Measurements from ENCODE around the gene OR2T3.
"Not testable (repeated sequence)": the region's sequence is repeated elsewhere in the genome, so short reads cannot be mapped to it uniquely, and the experiment has no call there.

OR2T3 gene

GRCh38 chr1:248473051-248473450 is at the start of gene OR2T3:
Gene OR2T3, plus strand, starts transcription at chr1:248473351. Its CDS starts 0 bp downstream, at chr1:248473351.
- DNase-seq = not testable (repeated sequence)

- DNase-seq = not testable (repeated sequence)
These were observed 45.5 kb upstream of the OR2T3 start for GRCh38 chr1:248427526-248428191.

- DNase-seq = not testable (repeated sequence)
These were observed 45.0 kb upstream of the OR2T3 start for GRCh38 chr1:248428192-248428533.

GRCh38 chr1:248431683-248432082 is 41.5 kb upstream of the OR2T3 start:
- DNase-seq = not testable (repeated sequence)

- DNase-seq = not testable (repeated sequence)
These were observed 41.0 kb upstream of the OR2T3 start for GRCh38 chr1:248432201-248432600.

DNA sequence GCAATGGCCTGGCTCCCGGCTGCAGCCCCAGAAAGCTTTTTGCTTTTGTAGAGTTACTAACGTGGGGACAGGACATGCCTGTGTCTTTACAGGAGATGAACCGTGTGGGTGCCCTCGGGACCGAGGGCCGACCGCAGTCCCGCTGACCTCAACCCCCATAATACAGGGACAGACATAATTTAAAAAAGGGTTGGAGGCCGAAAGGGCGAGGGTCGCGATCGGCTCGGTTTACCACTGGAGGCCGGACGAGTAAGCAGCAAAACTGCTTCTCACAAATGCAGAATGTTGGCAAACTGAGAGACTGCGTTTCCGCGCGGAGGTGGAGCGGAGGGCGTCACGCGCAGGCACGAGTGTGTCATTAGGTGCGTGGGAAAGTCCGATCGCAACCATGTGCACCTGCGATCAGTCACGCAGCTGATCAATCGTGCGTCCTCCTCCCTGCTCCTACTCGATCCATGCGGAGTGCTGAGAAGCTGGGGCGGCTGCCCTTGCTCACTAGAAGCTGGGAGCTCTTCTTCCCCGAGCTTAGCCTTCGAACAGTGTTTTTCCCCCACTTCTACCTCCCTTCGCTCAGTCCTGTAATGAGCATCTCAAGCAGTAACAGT is 39.2 kb upstream of the OR2T3 start:
- not testable (repeated sequence) for DNase-seq

GRCh38 chr1:248434913-248435312 is 38.2 kb upstream of the OR2T3 start:
- DNase-seq = not testable (repeated sequence)

- not testable (repeated sequence) for DNase-seq
These were observed 36.8 kb upstream of the OR2T3 start for GRCh38 chr1:248436303-248436702.

DNA sequence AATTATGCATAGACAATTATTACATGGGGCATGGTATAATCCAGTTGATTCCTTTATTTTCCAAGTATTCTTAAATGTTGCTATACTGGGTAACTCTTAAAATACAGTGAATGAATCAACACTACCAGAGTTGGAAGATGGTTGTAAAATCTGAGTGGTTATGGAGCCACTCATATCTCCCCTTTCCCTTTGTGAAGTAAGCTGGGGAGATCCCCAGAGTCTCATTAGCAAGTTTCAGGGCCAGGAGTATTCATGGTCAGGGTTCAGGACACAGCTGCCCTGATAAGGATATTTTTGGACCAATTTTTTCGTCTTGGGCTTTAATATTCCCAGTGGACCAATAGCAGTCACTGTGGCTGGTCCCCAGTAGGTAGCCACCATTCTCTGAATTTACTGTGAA is 34.5 kb upstream of the OR2T3 start:
- DNase-seq = not testable (repeated sequence)

- DNase-seq = not testable (repeated sequence)
These were observed 33.9 kb upstream of the OR2T3 start for GRCh38 chr1:248439283-248439682.

DNA sequence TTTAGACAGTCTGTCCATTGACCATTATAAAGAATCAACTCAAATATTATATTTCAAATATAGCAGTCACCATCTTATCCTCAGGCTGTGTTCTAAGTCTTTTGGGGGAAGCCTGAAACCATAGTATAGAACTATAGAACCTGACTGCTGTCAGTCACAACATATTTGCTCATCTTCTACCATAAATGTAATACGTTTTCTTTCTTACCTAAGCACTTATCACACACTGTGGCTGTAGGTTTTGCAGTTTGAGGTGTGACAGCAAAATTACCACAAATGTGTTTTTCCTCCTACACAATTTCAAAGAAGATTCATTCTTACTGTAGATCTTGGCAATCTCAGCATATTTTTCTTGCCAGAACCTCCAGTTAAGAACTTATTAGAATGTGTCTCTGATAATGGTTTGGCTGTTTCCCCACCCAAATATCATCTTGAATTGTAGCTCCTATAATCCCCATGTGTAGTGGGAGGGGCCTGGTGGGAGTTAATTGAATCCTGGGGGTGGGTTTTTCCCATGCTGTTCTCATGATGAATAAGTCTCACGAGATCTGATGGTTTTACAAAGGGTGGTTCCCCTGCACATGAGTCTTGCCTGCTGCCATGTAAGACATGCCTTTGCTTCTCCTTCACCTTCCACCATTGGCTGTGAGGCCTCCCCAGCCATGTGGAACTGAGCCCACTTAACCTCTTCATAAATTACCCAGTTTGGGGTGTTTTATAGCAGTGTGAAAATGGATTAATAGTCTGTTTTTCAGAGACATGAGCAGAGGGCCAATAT is 30.5 kb upstream of the OR2T3 start:
- DNase-seq = not testable (repeated sequence)

DNA sequence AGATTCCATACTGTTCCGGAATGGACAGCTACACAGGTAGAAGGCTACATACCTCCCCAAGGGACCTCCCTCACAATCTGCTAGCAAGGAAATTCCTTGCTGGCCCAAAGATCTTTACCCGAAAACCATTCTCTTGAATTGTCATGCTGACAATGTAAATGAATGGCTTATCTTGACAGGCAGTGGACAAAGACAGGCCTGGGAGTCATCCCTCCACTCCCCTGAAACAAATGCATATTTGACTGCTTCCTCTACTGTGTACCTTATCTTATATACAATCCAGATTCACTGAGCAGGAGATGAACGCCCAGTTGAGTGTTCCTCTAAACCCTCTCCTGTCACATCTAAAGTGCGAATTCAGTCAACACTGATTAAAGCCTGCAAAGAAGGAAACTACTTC is 28.5 kb upstream of the OR2T3 start:
- DNase-seq = not testable (repeated sequence)

- not testable (repeated sequence) for DNase-seq
These were observed 27.8 kb upstream of the OR2T3 start, which contains the start of gene OR2T2 for GRCh38 chr1:248445399-248445798. Gene OR2T2, plus strand, starts transcription at chr1:248445637. Its CDS starts 7,161 bp downstream, at chr1:248452798.

DNA sequence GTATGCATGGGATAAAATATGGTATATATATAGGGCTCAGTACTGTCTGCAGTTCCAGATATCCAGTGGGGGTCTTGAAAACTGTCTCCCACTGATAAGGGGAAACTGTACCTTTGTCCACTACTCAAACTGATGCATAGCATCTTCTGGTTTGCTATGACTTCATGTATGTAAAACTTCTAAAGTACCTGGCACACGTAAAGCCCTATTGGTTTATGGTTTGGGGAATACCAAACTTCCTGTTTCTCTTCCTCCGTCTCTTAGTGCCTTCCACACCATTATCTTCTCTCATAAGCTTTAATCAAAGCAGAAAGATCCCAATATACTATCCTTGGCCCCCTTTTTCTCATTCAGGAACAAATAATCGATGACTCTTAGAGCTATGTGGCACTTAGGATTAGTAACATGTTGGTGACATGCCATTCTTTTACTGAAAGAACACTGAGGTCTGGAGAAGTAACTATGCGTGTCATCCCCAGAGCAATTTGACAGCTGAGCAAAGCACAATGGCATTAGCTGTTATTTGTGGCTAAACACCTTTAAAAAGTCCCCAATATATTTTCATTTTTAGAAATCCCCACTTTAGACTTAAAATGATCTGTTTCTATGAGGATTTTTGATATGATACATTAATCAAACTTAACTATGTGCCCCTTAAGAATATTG is 24.6 kb upstream of the OR2T3 start:
- DNase-seq = not testable (repeated sequence)

DNA sequence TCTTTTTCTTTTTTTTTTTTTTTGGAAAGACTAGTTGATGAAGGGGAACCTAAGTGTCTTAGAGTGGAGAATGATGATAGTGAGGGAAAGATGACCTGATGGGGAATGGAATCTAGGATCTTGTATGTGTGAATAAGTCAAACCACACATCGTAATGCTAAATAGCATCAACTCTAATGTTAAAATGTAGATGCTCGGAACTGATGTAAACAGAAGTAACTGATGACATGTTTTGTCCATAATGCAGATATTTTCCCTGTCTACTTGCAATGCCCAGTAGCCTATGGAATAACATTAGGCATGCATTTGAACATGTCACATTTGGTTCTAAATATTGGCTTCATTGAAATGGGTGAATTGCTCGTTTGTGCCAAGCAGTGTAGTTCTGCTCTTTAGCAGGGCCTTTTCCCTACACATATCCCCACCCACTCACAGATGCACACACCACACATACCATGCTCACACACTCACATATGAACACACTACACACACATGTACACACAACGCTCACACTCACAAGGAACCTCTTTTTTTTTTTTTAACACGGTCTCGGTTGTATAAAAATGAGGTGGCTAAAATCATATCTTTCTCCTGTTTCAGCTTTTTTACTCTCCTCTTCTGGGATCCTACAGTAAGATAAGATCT is 23.2 kb upstream of the OR2T3 start:
- not testable (repeated sequence) for DNase-seq

DNA sequence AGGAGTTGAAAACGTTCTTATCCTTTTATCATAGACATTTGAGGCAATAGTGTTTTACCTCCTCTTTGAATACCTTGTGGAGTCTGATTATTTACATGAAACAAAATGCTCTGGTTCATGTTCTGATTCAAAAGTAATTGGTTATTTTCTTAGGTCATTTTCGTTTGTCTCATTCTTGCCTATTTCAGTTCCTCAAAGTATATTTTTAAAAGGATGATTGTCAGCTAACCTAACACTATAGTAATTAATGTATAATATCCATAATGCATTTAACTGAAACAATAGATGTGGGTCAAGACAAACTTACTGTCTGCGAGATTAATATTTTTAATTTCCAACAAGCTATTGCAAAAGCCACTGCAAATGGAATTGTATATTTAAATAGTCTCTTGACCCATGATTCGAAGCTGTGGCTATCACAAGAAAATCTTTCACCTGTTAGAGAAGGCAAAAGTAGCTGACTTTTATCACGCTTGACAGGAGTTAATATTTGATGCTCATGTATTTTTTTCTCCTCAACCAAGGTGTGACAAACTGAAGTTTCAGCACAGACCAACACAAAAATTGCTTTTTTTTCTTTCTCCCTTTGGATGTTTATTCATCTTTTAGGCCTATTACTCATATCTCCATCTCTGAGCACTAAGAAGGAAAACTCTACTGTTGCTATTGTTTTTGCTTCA is 22.5 kb upstream of the OR2T3 start:
- not testable (repeated sequence) for DNase-seq

DNA sequence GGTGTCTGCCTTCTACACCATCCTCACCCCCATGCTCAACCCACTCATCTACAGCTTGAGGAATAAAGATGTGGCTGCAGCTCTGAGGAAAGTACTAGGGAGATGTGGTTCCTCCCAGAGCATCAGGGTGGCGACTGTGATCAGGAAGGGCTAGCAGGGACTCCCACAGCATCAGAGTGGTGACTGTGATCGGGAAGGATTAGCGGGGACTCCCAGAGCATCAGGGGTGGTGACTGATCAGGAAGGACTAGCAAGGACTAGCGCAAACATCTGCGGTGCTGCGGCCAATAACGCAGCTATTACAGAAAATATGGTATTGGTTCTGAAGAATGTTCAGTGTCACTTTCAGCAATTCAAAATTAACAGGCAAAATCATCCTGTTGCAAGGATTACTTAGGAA is 19.5 kb upstream of the OR2T3 start:
- not testable (repeated sequence) for DNase-seq

DNA sequence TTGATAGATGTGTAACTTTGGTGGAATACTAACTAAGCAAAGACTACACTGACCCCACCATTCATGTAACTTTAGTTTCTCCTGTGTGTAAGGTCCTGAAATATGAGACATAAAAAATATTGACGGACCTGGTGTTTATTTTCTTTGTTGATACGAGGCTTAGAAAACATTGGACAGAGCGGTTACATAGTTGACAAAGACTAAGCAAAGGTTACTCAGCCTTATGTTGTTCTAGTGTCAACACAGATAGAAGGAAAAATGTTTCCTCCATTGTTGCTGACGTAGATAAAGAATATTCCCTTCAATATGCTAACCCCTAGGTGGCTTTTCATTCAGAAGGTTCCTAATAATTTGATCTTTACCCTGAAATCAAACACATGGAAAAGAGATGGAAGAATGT is 18.1 kb upstream of the OR2T3 start:
- not testable (repeated sequence) for DNase-seq

GRCh38 chr1:248456635-248457034 is 16.5 kb upstream of the OR2T3 start:
- not testable (repeated sequence) for DNase-seq

DNA sequence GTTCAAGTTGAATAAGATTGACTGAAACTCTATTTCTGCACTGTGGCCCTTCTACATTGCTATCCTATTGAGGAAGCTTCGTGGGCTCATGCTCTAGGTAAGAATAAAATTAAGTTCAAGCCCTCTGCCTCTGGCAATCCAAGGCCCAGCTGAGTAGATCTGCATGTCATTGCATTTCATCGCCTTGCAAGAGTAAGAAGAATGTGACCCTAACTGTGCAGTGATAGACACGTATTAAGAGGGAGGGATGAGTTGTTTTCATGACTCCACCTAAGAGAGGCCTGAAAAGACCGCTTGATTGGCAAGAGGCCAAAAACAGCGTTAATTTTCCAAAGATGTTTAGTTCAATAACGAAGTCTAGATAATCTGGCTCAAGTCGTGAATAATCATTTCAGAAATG is 14.0 kb upstream of the OR2T3 start:
- DNase-seq = not testable (repeated sequence)

All from erythroblast (primary cell).